Stimulated activated CD8-positive, alpha-beta memory T cell treated with anti-CD3 and anti-CD28 coated beads, Interleukin-12 subunit alpha, Interleukin-12 subunit beta, amount 100 ng/mL, for 24 hours (primary cell): ENCODE results near the gene GAS6.

Experiments used
- DNase-seq: peaks from one replicate; pipeline ENCODE4 v3.0.0-alpha.2; 2020; ENCODE audit errors: extremely low read depth

GAS6 gene

DNA sequence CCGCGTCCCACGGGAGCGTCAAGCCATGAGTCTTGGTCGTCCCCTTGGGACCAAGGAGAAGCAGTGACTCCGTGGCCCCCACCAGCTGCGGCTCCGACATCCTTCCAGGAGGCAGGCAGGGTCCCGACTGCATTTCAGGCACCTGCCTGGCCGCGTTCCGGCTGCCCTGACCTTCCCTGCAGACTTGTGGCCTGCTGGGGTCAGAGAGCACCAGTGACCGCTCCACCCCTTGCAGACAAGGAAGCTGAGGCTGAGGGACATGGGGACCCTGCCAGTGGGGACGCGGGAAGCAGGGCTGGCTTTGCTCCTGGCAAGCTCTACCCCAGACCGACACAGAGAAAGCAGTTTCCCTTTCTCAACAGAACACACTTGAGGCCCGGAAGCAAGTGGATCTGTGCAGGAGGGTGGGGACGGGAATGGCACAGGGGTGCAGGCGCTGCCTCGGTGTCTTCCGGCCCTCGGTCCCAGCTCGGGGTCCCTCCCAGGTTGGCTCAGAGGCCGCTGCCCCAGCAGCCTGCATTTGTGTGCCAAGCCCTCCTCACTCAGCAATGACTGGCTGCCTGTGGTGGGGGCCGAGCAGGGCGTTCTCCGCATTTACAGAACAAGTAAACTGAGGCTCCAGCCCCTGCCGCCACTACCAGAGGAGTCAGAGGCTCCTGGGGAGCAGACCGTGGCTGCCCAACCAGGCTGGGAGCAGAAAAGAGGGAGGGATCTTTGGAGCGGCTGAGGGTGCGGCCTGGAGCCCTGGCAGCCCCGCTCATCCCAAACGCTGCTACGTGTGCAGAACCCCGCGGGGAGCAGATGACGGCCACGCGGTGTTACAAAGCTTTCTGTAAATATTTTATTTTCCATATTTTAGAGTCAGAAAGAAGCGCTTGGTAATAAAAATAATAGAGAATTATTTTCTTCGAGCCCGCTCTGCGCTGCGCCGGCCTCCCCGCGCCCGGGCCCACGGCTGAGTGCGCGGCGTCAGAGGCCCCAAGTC, 43.9 kb downstream of the GAS6 start:
- DNase-seq = no peak

DNA sequence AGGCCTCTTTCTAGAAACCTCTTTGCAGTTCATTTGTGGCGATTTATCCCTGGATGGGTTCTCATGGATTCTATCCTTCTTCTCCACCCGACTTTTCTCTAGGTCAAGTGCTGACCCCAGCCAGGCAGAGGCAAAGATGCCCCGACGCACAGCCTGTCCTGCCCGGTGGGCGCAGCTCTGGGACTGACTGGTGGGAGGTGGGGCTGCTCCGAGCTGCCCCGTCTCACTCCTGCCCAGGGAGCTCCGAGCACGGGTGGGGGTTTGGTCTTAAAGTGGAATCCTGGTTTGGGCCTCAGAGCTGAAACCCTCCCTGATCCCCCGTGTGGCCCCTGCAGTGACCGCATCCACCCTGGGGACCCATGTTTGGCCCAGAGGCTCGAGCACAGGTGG, 44.5 kb downstream of the GAS6 start:
- DNase-seq = no peak

DNA sequence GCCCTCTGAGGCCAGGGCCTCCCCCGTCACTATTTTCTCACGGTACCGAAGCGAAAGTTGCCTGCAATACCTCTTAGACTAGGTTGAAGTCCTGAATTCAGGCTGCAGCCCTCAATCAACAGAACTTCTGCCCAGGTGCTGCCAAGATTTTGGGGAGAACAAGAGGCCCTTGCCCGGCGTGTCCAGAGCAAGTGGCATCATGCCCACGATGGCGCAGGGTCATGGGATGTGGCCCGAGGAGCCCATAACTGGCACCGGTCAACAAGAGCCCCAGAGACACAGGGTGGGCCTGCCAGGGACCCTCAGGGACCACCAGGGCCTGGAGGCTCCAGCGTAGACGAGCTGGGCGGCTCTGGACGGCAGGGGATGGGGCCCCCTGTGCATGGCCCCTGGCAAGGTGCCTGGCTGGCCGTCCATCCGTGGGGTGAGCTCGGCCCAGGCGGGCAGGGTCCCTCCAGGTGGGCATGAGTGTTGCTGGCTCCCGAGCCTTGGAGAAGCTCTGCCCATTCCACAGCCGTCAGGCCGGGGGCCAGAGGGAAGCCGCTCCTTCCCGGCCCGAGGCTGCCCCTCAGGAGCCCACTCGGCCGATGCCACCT, 45.1 kb downstream of the GAS6 start:
- no peak for DNase-seq

DNA sequence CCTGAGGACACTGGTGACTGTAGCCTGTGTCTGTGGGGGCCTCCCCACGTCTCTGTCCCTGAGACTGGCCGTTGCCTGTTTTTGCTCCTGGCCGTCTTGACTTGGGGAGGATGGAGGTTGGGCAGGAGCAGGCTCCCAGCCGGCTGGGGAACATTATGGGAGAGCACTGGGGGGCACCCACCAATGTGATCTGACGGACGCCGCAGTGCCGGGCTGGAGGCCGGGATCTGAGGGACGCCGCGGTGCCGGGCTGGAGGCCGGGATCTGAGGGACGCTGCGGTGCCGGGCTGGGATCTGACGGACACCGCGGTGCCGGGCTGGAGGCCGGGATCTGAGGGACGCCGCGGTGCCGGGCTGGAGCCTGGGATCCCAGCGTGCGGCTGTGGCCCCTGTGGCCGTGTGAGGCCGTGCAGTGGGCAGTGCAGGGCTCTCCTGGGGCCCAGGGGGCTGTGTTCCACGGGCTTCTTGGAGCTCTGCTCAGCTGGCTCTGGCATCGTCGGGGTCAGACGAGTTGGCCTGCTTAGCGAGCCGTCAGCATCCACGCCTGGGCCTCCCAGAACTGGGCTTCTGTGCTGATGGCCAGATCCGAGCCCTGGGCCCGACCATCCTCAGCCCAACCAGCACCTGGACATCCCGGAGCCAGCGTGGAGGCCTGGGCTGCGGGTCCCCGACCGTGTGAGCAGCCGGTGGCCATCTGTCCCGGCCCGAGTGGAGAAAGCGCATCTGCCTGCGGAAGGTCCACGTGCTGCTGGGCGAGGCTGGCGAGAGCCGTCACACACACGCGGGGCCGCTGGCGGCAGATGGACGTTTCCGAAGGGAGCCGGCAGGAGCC, 45.8 kb downstream of the GAS6 start:
- no peak for DNase-seq

DNA sequence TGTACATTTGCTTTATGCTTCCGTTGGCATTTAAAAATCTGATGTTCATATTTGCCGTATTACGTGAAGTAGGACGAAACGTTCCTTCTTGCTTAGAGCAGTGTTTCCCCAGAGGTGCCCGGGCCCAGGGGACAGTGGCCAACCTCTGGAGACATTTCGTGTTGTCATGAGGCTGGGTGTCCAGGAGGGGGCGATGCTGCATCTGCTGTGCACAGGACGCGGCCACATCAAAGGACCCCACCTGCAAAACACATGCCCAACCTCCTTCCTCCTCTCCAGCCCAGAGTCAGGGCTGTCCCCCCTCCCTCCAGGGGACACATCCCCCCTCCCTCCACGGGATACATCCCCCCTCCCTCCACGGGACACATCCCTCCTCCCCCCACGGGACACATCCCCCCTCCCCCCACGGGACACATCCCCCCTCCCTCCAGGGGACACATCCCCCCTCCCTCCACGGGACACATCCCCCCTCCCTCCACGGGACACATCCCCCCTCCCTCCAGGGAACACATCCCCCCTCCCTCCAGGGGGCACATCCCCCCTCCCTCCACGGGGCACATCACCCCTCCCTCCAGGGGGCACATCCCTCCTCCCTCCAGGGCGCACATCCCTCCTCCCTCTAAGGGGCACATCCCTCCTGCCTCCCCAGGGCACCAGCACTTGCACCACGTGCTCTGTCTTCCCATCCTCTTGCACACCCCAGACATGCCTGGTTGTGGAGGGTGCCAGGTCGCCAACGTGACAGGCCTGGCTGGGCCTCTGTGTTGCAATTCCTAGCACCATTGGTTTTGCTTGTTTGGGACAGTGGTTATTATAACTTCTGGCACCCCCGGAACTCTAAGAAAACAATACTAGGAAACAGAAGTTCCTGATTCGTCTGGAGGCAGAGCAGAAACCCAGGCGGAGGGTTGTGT, 46.7 kb downstream of the GAS6 start:
- peak; percentile 62 for DNase-seq

DNA sequence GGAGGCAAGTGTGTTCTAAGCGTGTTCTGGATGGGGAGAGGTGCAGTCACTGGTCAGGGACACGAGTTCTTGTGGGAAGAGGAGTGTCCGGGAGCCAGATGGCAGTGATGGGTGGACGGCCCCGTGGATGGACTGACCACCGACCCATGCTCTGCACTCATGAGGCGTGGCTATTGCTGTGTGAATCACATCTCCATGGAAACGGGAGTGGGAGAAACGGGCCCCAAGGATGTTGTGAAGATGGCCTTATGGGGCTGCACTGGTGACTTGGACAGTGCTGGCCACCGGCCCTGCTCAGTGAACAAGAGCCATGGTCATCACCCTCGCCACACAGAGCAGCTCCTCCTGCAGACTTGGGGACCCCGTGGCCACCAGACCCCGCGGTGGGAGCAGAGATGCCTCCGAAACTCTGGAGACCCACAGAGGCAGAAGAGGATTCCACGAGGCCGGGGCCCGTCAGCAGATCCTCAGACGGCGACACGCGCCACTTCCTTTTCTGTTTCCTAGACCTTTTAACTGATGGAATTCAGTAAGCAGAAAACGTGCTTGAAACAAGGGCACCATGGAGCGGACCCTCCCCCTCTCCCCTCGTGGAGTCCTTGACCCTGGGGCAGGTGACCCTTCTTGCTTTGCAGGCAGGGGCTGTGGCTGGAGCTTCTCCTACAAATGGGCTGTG, 47.5 kb downstream of the GAS6 start:
- no peak for DNase-seq

DNA sequence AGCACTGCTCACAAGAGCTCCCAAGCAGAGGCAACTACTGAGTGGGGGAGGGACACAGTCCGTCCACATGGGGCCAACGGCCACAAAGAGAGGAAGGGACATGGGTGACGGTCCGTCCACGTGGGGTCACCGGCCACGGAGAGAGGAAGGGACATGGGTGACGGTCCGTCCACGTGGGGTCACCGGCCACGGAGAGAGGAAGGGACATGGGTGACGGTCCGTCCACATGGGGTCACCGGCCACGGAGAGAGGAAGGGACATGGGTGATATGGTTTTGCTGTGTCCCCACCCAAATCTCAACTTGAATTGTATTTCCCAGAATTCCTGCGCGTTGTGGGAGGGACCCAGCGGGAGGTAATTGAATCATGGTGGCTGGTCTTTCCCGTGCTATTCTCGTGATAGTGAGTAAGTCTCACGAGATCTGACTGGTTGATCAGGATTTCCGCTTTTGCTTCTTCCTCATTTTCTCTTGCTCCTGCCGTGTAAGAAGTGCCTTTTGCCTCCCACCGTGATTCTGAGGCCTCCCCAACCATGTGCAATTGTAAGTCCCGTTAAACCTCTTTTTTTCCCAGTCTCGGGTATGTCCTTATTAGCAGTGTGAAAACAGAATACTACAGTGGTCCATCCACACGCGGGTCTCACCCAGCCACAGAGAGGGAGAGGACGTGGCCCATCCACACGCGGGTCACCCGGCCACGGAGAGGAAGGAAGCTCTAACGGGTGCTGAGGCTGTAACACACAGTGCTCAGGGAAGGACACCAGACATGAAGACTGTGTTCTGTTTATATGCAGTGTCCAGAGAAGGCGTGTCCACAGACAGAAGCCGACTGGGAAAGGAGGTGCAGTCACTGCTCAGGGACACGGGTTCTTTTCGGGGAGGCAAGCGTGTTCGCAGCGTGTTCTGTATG, 48.5 kb downstream of the GAS6 start:
- DNase-seq = no peak

DNA sequence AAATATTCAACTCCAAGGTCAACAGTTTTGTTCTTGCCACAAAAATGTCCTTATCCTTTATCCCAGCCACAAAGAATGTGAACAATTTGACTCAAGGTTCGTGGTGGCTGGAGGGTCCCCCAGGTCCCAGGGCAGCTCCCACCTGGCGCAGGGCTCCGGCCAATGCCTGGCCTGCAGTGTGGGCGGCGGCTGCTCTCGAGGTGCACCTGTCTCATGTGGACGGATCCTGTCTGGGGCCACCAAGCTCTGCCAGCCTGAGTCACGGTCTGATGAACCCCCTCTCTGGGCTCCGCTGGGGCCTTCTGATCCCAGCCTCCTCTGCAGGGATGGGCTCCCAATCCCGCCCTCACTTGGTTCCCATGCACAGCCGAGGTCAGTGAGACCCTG, 49.4 kb downstream of the GAS6 start:
- DNase-seq = no peak

DNA sequence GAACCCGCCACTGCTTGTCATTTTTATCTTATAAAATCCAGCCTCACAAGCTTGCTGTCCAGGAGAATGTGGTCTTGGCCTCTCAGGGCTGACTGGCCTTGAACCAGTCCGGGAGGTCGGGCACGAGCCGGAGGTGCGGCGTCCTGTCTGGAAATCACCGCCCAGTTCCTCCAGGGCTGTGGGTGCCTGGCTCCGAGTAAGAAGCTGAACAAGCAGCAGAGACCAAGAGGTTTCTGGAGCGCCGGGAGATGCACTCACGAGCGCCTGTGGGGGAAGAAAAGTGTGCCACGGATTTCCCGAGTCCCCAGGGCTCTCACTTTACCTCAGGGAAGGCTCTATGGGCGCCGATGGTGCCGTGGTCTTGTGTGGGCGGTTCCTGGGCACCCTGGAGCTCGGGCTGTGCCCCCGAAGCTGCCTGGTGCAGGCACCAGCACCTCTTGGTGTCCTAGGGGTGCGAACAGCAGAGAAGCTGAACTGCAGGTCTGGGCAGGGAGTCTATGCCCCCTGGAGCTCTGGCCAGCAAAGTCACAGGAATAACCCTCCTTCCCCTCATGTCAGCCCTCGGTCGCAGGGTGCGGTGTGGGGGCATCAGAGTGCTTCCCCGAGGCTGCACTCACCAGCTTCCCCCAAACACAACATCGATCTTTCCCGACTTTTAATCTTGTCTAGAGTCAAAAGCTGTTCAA, 50.0 kb downstream of the GAS6 start:
- DNase-seq = no peak

DNA sequence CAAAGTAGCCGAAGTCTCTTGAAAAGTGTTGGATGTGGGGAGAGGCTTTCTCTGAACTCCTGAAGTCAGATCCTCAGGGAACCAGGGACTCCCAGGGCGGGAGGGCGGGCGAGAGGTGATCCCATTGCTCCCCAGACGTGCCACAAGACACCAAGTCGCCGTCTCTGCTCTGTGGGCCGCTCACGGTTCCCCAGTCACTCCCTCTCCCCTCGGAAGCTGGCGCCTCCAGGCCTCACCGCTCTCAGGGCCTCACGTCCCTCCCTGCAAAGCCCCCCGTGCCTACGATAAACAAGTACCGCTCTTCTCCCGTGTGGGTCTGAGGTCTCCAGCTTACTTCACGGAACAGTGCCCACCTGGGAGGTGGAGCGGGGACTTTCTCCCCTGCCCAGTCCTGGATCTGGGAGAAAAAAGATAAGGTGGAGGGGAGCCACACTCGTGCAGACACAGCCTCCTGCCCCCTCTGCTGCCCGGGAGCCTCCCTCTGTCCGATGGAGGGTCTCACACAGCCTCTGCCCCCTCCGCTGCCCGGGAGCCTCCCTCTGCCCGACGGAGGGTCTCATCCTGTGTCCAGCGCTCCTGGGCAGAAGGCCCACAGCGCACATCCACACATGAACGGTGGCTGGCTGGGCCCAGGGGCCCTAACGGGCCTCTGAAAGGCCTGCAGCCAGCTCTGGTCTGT, 50.7 kb downstream of the GAS6 start:
- no peak for DNase-seq

DNA sequence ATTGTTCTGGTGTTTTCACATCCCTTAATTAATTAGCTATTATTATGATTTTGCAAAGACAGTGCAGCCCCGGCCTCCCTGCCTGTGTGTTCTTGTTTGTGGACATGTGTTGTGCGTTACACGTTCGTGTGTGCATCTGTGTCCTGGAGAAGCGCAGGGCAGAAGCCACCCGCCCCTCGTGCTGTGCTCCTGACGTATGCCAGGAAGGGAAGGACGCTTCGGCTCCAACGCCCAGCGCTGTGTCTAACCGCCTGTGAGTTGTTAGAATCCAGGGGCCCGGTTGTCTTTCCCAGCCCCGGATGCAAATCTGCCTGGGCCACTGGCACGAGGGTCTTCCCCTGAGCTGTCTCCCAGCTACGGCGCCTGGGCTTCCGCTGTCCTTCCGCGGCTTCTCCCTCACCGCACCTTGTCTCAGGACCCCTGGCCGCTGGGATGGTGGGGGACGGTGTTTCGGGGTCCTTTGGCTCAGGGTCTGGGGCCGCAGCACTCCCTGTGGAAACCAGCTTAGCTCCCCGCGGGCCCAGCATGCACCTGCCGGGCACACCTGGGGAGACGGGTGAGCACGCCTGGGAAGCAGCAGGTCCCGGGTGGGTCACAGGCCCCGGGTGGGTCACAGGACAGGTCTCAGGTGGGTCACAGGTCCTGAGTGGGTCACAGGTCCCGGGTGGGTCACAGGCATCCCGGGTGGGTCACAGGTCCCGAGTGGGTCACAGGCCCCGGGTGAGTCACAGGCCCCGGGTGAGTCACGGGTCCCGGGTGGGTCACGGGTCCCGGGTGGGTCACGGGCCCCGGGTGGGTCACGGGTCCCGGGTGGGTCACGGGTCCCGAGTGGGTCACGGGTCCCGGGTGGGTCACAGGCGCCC, 51.5 kb downstream of the GAS6 start:
- DNase-seq = no peak

DNA sequence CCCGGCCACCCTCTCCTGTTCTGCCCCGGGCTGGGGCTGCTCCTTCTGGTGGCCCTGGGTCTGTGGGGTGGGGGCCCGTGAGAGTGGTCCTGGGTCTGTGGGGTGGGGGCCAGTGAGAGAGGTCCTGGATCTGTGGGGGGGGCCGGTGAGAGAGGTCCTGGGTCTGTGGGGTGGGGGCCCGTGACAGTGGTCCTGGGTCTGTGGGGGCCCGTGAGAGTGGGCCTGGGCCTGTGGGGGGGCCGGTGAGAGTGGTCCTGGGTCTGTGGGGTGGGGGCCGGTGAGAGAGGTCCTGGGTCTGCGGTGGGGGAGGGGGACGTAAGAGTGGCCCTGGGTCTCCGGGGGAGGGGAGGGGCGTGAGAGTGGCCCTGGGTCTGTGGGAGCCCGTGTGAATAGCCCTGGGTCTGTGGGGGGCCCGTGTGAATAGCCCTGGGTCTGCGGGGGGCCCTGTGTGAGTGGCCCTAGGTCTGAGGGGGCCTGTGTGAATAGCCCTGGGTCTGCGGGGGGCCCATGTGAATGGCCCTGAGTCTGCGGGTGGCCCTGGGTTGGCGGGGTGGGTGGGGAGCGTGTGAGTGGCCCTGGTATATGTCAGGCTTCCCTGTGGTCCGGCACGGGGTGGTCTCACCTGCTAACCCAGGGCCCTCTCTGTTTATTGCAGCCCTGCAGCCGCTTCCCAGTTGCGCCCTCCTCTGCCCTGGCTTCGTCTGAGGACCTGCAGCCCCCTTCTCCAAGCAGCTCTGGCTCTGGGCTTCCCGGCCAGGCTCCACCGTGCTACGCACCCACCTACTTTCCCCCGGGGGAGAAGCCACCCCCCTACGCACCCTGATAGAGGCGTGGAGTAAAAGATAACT, 52.6 kb downstream of the GAS6 start:
- no peak for DNase-seq

DNA sequence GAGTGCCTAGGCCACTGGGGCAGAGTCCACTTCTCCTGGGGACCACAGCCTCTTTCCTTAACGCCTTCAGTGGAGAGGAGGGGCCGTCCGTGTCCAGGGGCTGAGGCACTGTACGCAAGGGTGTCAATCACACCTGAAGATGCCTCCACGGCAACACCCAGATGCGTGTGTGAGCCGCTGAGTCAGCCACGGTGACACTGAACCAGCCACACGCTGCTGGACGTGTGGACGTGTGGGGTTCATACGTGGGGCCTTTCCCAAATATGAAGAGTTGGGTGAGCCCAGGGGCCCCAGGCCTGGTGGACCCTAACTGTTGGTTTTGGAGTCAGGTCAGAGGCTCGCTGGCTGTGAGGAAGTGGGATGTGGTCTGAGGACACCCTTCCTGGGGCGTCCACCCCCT, 53.2 kb downstream of the GAS6 start:
- DNase-seq = no peak

DNA sequence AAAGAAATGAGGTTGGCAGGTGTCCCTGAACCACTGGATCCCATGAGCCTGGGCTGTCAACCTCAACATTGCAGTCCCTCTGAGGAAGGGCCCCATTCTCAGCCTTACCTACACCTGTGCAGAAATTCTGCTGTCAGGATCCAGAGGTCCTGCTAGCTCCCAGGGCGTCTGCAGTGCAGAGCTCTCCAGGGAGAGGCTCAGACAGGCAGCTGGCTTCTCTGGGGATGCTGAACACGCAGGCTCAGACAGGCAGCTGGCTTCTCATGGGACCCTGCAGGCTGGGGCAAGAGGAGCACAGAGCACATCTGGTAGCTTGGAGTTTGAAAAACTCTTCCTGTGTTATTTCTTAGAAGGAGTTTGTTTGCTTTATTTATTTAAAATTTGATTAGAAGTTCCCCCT, 53.9 kb downstream of the GAS6 start:
- DNase-seq = no peak

DNA sequence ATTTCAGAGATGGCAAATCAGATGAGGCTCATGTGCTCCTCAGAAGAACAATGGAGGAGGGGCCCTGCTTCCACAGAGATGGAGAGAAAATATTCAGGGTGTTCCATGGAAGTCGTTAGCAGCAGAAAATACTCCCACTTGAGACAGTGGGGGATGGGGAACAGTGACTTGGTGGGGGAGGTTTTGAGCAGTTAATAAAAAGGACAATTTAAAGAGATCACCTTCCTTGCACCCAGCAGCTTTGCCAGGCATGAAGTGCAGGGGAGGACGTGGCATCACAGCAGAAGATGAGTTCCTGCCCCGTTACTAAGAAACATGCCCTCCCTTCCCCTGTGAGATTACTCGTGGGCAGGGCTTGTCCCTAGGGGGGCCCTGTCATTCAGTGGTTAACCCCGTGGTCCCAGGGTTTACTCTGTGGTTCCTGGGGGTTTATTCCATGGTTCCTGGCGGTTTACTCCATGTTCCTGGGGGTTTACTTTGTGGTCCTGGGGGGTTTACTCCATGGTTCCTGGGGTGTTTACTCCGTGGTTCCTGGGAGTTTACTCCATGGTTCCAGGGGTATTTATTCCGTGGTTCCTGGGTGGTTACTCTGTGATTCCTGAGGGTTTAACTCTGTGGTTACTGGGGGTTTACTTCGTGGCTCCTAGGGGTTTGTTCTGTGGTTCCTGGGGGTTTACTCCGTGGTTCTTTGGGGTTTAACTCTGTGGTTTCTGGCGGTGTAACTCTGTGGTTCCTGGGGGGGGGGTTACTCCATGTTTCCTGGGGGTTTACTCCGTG, 55.6 kb downstream of the GAS6 start:
- no peak for DNase-seq

DNA sequence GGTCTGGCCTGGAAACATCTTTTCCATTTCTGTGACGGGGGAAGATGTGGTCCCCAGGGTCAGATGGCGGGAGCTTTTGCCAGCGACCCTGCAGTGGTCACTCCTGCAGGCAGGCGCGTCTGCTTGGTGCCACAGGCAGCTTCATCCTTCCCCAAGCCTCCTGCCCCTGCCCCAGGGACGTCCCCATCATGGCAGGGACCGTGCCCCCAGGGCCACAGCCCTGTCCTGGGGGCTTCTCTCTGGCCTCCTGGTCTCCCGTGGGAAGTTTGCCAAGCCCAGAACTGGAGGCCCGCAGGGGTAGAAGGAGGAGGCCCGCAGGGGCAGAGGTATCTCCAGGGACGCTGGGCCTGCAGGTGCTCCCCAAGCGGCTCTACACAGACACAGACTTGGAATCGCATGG, 57.4 kb downstream of the GAS6 start:
- DNase-seq = no peak
